Measurements from ENCODE around the gene TPK1.
A peak's percentile ranks its signal among the peaks of the same experiment; 100 is the strongest.
"Not testable (repeated sequence)": the region's sequence is repeated elsewhere in the genome, so short reads cannot be mapped to it uniquely, and the experiment has no call there.

Gene TPK1

GRCh38 chr7:144805627-144806239 is 30.1 kb downstream of the TPK1 start:
- Histone ChIP-seq H3F3A (ENCODE audit: control insufficient read depth, insufficient read depth) (peaks cover 6% of the 10 kb centered on the region), H3K36me3 (ENCODE audit: control insufficient read depth, low read length) (peaks cover 3% of the 10 kb centered on the region; the same call in 1 of the 2 replicates), H4K20me1 (ENCODE audit: control insufficient read depth, insufficient read depth, low read depth, low read length) (no peaks in the 10 kb centered on the region), H3K4me1 (ENCODE audit: control insufficient read depth, low read length) (peaks cover 76% of the 10 kb centered on the region), H3K79me2 (ENCODE audit: control insufficient read depth, low read length) (no peaks in the 10 kb centered on the region), H3K9me2 (replicated peaks; ENCODE audit: control insufficient read depth, low read length) (no peaks in the 10 kb centered on the region), H3K4me3 (ENCODE audit: low read length) (no peak overlapping the region), H3K9me3 (ENCODE audit: control insufficient read depth, insufficient read depth, low read length) (peaks cover 3% of the 10 kb centered on the region; the same call in 1 of the 2 replicates), H3K27ac (ENCODE audit: low read depth, low read length) (no peak overlapping the region), H3K4me2 (ENCODE audit: low read length) (no peak overlapping the region), H3K27me3 (ENCODE audit: control insufficient read depth, low read length) (no peaks in the 10 kb centered on the region)
- TF ChIP-seq EZH2phosphoT487 (IDR thresholded peaks at IDR 0.05; ENCODE audit: borderline replicate concordance, low read length) = no peak
- TF ChIP-seq, protein P1, sequence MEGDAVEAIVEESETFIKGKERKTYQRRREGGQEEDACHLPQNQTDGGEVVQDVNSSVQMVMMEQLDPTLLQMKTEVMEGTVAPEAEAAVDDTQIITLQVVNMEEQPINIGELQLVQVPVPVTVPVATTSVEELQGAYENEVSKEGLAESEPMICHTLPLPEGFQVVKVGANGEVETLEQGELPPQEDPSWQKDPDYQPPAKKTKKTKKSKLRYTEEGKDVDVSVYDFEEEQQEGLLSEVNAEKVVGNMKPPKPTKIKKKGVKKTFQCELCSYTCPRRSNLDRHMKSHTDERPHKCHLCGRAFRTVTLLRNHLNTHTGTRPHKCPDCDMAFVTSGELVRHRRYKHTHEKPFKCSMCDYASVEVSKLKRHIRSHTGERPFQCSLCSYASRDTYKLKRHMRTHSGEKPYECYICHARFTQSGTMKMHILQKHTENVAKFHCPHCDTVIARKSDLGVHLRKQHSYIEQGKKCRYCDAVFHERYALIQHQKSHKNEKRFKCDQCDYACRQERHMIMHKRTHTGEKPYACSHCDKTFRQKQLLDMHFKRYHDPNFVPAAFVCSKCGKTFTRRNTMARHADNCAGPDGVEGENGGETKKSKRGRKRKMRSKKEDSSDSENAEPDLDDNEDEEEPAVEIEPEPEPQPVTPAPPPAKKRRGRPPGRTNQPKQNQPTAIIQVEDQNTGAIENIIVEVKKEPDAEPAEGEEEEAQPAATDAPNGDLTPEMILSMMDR (IDR thresholded peaks at IDR 0.05; ENCODE audit: low read depth, low read length, poor library complexity, severe bottlenecking) = no peak

- H3K79me2 ChIP-seq (ENCODE audit: control insufficient read depth, low read length); H3K36me3 ChIP-seq (ENCODE audit: control insufficient read depth, low read length); H3K9me2 ChIP-seq (replicated peaks; ENCODE audit: control insufficient read depth, low read length); H4K20me1 ChIP-seq (ENCODE audit: control insufficient read depth, insufficient read depth, low read depth, low read length); H3K27me3 ChIP-seq (ENCODE audit: control insufficient read depth, low read length); H3F3A ChIP-seq (ENCODE audit: control insufficient read depth, insufficient read depth): not testable (repeated sequence)
- Histone ChIP-seq H3K27ac (ENCODE audit: low read depth, low read length) (peak overlapping the region; percentile 72), H3K9me3 (ENCODE audit: control insufficient read depth, insufficient read depth, low read length) (peaks cover 15% of the 10 kb centered on the region; the same call in 1 of the 2 replicates), H3K4me1 (ENCODE audit: control insufficient read depth, low read length) (peaks cover 73% of the 10 kb centered on the region), H3K4me2 (ENCODE audit: low read length) (peak overlapping the region; percentile 78), H3K4me3 (ENCODE audit: low read length) (peak overlapping the region; percentile 58)
Measured at GRCh38 chr7:144800678-144801436, 35.0 kb downstream of the TPK1 start.

DNA sequence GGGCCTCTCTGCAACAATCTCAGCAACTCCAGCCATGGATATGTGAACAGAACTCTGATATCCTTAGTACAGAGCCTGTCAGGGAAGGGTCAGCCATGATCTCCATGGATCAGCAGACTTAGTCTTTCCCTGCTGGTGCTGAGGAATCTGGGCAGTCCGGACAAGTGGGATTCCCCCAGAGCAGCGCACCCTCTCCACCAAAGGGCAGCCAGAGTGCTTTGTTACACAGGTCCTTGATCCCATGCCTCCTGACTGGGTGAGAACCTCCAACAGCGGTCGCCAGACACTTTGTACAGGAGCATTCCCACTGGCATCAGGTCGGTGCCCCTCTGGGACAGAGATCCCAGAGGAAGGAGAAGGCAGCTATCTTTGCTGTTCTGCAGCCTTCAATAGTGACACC is 38.9 kb downstream of the TPK1 start:
- Histone ChIP-seq H3K36me3 (ENCODE audit: control insufficient read depth, low read length) (peaks cover 3% of the 10 kb centered on the region; the same call in 1 of the 2 replicates), H3K79me2 (ENCODE audit: control insufficient read depth, low read length) (peaks cover 8% of the 10 kb centered on the region), H3K9me2 (replicated peaks; ENCODE audit: control insufficient read depth, low read length) (no peaks in the 10 kb centered on the region), H3K9me3 (ENCODE audit: control insufficient read depth, insufficient read depth, low read length) (peaks cover 12% of the 10 kb centered on the region; the same call in 1 of the 2 replicates), H3K4me1 (ENCODE audit: control insufficient read depth, low read length) (peaks cover 36% of the 10 kb centered on the region), H3K4me3 (ENCODE audit: low read length) (no peak overlapping the region), H3K27me3 (ENCODE audit: control insufficient read depth, low read length) (no peaks in the 10 kb centered on the region), H3K27ac (ENCODE audit: low read depth, low read length) (no peak overlapping the region), H4K20me1 (ENCODE audit: control insufficient read depth, insufficient read depth, low read depth, low read length) (no peaks in the 10 kb centered on the region), H3F3A (ENCODE audit: control insufficient read depth, insufficient read depth) (peaks cover 6% of the 10 kb centered on the region; the same call in 1 of the 2 replicates), H3K4me2 (ENCODE audit: low read length) (no peak overlapping the region)
- TF ChIP-seq, protein P1 (IDR thresholded peaks at IDR 0.05; ENCODE audit: low read depth, low read length, poor library complexity, severe bottlenecking) = no peak
- no peak for TF ChIP-seq EZH2phosphoT487 (IDR thresholded peaks at IDR 0.05; ENCODE audit: borderline replicate concordance, low read length)

DNA sequence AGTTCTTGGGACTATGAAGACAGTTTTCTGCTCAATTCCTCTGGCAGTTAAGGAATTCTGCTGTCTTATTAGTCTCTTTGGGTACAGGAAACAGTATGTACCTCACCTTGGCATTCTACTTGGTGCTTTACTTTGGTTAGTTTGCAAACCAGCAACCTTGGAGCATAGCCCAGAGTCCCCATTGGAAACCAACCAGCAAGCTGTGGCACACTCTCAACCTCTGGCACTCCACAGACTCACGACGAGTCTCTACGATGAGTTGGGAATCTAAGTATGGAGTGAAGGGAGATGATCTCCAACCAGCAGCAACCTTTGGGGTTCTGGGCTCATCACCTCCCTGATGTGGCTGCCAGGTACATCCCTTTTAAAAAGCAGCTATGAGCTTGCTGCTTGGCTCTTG is 43.8 kb downstream of the TPK1 start:
- H3K79me2 ChIP-seq (ENCODE audit: control insufficient read depth, low read length) = no peaks in the 10 kb centered on the region
- H3K4me1 ChIP-seq (ENCODE audit: control insufficient read depth, low read length) = no peaks in the 10 kb centered on the region
- H3K27ac ChIP-seq (ENCODE audit: low read depth, low read length) = no peak overlapping the region
- TF ChIP-seq, protein P1 (IDR thresholded peaks at IDR 0.05; ENCODE audit: low read depth, low read length, poor library complexity, severe bottlenecking) = no peak
- no peak for TF ChIP-seq EZH2phosphoT487 (IDR thresholded peaks at IDR 0.05; ENCODE audit: borderline replicate concordance, low read length)
- H3K4me3 ChIP-seq (ENCODE audit: low read length) = no peak overlapping the region
- no peaks in the 10 kb centered on the region for H4K20me1 ChIP-seq (ENCODE audit: control insufficient read depth, insufficient read depth, low read depth, low read length)
- H3K9me2 ChIP-seq (replicated peaks; ENCODE audit: control insufficient read depth, low read length) = no peaks in the 10 kb centered on the region
- H3F3A ChIP-seq (ENCODE audit: control insufficient read depth, insufficient read depth) = no peaks in the 10 kb centered on the region
- no peaks in the 10 kb centered on the region for H3K27me3 ChIP-seq (ENCODE audit: control insufficient read depth, low read length)
- no peaks in the 10 kb centered on the region for H3K36me3 ChIP-seq (ENCODE audit: control insufficient read depth, low read length)
- H3K4me2 ChIP-seq (ENCODE audit: low read length) = no peak overlapping the region
- H3K9me3 ChIP-seq (ENCODE audit: control insufficient read depth, insufficient read depth, low read length) = no peaks in the 10 kb centered on the region

All from DOHH2 (cell line).